HG02938 (cell line): ENCODE data around the gene NTM.
"Not testable (repeated sequence)": the region's sequence is repeated elsewhere in the genome, so short reads cannot be mapped to it uniquely, and the experiment has no call there.

ENCODE experiments used
- ATAC-seq: cut with Tn5 transposase; IDR thresholded peaks from one replicate; pipeline ENCODE4 v1.9.1; 2021; ENCODE audit warnings: mild to moderate bottlenecking, moderate library complexity; ENCODE audit not compliant: unreplicated experiment

Gene NTM

DNA sequence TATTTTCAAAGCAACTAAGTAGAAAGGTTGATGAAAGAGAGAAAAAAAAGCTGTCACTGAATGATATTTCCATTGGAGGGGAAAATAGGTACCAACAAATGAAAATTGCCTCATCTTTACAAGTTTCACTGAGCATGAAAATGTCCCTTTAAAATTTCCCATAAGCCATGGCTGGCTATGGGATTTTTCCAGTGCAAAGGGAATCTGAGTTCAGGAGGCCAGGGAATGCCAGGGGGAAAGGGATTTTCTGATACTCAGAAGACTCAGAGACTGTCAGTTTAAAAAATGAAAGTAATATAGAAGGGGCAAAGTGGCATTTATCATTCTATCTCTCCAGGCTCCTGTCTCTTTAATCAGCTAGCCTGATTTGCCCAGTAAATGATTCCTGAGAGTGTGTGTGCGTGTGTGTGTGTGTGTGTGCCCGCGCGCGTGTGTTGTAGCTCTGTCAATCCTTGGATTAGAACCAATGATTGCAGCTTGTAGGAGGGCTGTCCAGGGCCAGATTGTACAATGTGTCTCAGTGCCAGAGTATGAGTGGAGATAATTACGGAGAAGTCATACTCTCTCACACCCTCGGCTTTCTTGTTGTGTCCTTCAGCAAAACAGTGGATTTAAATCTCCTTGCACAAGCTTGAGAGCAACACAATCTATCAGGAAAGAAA lies at the start of gene NTM:
TSS of gene NTM (plus strand) at position 526 of the 662 bp plus-strand sequence.
- ATAC-seq: no peak

DNA sequence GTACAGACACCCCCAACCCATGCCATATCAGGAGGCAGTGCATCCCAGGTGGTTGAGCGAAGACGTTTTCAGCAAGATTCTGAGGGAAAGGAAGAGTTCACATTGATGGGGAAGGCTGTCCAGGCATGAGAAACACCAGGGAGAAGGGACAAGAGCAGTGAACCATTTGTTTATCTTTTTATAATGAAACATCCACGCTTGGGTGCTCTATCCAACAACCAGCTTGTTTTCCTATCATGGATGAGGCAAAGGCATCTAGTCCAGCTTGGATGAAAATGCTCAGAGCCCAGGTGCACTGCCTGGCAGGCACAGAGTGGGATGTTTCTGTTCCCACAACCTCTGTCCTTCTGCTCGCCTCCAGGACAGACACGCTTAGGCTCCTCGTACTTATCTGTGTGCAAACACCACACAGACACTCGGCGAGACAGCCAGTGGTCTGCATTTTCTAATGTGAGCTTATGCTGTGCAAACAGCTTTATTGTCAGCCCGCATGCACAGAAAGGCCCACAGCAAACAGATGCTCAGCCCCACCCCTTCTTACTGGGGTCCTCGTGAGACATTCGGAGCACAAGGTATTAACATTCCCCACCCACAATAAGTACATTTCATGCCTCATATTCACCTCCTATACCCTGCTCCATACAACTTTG lies 45.4 kb upstream of the NTM start:
- no peak for ATAC-seq

DNA sequence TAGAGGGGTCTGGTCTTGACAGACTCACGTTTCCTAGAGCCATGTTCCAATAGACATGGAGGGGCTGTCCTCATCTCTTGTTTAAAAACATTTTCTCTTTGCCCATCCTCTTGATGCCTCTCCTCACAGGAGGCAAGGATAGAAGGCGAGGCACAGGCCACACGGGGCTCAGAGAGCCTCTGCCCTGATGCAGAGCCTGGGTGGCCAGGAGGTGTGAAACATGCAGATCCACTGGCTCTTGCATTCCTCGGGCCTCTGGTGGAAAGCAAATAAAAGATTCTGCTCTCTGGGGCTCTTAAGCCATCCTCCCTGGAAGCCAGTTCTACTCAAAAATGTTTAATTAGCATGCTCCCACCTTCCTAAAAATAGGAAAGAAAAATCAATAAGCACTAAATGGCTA lies 43.6 kb upstream of the NTM start:
- no peak for ATAC-seq

DNA sequence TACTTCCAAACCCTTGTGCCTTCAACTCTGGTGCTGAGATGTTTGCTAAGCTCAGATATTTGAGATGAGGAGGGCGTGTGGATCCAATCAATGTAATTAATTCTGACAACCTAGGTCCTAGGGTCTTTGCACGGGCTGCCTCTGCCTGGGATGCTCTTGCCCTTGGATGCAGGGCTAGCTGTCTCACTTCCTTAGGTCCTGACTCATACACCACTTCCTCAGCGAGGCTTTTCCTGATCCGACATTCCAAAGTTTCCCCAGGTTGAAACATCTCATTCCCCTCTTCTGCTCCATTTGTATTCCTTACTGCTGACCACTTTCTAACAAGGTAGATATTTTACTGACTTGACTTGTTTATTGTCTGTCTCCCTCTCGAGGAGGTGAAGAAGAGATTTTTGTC lies 43.0 kb upstream of the NTM start:
- no peak for ATAC-seq

DNA sequence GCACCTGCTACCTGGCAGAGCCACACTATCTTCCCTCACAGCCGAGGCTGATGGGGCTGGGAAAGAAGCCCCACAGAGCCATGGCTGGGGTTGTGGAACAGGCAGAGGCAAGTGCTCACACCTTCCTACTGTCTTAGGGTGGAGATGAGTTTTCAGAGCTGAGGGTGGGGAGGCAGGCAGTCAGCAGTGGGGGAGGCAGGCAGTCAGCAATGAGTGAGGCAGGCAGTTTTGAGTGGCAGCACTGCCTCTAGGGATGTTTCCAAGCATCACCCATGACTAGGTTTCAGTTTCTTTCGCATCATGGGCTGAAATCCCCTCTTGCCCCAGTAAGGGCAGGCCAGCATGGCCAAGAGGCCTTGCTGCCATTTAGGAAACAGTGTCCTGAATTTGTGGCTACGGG lies 41.6 kb upstream of the NTM start:
- ATAC-seq: no peak

DNA sequence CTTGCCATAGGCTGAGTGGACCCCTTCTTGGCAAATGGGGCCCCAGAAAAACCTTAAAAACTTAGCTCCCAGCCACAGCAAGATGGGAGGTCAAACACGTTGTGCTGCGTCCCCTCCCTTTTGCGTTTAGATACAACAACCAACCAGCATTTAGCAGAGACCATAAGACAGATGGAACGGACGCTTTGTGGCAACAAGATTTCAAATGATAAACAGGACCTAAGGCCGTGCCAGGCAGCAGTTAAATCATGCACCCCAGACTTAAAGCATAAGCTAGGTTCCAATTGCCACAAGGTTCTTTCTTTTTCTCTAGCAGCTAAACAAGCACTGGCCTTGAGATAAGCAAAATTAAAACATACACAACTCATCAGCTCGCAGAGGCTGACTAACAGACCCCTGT lies 39.4 kb upstream of the NTM start:
- ATAC-seq: no peak

DNA sequence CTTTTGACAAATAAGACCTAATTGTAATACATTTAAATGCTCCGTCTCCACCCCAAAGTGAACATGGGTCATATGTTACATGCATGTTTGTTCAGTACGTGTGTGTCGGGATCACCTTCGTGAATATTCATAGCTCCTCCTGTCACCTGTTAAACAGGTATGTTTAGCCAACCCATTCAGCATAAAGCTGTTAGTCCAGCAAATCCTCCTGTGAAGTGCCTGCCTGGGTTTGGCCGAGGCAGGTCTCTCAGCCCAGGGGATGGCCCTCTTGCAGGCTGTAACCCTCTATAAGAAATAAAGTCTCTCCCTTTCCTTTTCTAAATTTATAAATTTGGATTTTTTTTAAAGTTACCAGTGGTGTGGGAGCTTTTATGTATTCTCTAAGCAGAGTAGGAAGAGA lies 38.9 kb upstream of the NTM start:
- ATAC-seq: no peak

DNA sequence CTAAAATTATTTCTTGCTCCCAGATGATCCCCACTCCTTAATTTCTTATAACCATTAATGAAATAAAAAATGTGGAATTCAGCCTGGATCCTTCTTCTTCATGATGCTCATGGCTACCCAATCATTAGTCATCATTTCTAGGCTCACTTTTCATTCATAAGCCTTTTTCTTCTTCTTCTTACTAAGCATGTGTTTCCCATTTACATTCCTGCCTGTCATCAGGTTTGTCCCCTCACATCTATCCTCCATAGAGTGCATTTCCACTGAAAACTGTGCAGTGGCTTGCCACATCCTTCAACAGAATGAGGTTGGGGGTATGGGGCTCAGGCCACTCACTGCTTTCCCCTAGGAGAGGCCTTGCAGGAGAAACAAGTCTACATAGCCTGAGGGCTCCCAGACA lies 35.8 kb upstream of the NTM start:
- ATAC-seq: no peak

DNA sequence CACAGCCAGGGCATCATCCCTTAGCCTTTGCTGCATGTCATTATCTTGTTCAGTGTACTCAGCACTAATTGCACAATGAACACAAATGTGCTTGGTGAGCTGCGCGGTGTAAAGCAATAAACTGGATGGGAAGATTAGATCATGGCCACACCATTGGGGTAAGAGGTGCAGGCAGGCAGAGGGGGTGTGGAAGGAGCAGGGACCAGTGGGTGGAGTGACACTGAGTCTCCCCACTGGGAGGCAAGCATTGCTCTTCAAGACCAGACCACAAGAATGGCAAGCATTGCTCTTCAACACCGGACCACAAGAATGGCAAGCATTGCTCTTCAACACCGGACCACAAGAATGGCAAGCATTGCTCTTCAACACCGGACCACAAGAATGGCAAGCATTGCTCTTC lies 28.5 kb upstream of the NTM start:
- not testable (repeated sequence) for ATAC-seq

DNA sequence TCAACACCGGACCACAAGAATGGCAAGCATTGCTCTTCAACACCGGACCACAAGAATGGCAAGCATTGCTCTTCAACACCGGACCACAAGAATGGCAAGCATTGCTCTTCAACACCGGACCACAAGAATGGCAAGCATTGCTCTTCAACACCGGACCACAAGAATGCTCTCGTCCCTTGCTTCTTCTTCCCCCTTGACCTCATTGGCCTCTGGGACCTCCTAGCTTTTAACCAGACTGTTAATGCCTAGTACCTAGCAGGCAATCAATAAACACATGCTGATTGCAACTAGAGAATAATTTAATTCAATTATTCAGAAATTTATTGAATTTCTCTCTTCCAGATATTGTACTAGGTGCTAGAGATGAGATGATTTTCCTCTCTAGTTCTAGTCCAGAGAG lies 28.0 kb upstream of the NTM start:
- ATAC-seq: not testable (repeated sequence)

DNA sequence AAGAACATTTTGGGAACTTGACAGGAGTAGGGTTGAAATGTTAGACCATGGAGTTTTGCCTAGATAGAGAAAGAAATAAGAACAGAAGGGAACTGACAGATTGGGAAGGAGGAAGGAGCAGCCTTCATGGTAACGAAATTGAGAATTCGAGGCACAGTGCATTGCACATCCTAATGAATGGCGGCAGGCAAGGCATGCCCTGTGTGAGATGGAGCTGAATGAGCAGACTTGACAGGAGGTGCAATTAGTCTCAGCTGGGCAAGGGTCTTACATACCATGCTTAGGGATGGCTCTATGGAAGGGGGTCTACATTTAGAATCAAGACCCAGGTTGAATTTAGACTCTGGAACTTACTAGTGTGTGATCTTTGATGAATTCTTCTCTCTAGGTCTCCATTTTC lies 25.0 kb upstream of the NTM start:
- no peak for ATAC-seq

DNA sequence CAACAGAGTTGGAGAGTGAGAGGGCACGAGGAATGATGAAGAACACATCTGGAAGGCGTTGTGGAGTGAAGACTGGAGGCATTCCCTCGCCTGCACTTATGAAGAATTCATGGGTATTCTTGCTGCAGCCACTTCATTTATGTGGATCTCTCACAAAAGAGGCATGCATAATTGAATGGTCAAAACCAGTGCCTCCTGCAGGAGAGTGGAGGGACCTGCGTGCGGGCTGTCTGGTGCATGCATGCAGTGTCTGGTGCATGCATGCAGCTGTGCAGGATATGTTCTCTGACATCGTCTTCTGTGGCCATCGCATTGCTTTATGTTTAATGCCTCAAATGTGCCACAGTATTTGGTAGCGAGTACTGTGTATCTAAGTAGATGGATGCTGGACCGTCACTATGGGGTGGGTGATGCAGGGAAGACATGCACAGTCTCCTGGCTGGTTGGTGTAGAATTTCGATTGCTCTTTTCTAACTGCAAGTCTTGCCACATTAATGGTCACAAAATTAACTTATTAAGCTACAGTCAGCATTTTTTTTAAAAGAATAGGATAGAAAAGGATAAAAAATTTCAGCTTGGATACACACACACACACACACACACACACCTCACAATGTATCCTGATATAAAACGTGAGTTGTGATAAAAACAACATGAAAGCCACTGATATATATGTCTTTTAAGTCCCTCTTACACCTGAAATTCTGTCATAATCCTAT lies 20.9 kb upstream of the NTM start:
- no peak for ATAC-seq

DNA sequence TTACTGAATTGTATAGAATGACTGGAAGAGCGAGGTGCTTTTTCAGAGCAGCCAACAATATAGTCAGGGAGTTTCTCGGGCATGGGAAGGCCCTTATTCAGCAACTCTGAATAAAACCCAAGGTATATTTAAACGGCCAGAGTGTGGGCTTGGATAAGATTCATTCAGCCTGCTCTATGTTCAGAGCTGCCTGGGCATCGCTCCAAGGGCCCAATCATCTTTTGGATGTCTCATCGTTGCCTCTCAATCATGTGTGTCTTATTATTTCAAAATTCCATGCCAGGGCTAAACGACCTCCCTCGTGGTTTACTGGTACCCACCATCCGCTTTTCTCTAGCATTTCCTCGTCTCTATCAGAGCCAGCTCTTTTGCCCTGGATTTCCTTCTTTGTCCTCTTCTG lies 19.5 kb upstream of the NTM start:
- no peak for ATAC-seq

DNA sequence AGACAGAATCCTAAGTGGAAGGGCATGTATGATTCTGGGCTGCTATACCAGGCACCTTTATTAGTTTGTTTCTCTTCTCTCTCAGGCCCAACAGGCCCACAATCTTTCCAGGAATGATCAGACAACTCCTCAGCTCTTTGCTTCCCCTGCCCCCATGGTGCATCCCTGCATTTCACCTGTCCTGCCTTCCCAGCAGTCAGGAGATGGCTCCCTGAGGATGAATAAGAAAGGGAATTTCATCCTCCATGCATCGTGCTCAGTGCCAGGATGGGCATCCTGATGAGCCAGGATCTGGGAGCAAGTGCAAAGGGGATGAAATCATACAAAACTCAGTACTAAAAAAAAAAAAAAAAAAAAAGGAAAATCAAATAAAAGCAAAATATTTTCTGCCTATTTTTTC lies 18.6 kb upstream of the NTM start:
- no peak for ATAC-seq

DNA sequence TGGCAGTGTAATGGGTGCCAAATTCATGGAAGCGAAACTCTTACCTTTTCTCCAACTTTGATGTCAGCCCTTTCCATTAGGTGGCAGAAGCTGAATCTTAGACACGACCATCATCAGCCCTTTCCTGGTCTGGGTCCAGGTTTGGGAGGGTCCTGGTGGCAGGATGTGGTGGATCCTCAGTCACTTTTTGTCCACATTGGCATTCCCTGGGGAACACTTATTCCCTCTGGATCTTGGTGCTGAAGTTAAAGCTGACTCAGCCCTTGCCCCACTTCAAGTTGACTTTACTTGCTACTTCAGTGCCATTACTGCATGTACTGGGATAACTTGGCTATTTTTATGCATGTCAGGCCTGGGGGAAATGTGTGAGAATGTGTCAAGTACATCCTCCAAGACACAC lies 16.6 kb upstream of the NTM start:
- no peak for ATAC-seq

DNA sequence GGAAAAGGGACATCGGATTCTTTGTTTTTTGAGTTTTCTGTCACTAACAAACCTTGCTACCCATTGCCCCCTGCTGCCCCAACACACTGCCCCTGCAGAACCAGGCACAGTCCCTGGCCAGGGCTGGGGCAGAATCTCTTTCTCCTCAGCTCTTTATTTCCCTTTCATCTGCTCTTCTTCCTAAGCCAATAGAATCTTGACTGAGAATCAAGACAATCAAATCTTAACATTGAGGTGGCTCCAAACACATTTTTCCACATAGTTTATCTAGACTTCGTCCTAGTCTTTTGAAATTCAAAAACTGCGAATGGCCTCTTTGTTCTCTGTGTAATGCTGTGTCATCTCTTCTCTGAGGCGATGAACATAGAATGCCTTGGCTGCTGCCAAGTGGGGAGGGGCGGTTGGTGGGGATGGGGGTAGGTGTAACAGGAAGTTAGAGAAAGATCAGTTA lies 16.1 kb upstream of the NTM start:
- ATAC-seq: no peak

DNA sequence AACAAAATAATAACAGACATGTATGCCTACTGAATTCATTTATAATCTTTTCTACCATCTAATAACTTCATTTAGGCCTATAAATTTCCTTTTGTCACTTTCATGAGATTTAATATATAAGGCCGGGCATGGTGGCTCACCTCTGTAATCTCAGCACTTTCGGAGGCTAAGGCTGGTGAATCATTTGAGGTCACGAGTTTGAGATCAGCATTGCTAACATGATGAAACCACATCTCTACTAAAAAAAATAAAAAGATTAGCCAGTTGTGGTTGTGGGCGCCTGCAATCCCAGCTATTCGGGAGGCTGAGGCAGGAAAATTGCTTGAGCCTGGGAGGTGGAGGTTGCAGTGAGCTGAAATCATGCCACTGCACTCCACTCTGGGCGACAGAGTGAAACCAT lies 14.2 kb upstream of the NTM start:
- no peak for ATAC-seq

DNA sequence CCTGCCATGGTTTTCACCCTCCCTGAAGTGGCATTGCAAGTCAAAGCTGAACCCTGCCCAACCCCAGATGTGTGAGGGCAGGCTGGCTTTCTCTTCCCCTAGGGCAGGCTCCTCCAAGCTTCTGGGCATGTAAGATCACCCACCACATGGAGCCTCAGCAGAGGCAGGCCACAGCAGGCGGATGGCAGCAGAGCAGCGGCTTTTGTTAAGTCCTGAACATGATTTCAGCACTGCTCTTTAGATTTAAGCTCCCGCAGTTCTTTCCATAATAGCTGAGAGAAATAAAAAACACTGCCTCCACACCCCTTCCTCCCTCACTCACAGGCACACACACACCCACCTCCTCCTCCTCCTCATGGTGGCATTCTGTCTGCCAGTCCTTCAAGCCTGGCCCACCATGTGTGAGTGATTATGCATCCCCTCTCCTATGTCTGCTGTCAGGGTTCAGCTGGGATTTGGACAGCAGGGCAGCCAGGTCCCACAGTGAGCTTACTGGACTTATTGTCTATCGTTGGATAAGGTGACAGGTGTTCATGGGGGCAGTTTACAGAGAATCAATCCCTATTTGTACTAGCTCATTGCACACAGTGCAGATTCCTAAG lies 5.0 kb upstream of the NTM start:
- no peak for ATAC-seq

DNA sequence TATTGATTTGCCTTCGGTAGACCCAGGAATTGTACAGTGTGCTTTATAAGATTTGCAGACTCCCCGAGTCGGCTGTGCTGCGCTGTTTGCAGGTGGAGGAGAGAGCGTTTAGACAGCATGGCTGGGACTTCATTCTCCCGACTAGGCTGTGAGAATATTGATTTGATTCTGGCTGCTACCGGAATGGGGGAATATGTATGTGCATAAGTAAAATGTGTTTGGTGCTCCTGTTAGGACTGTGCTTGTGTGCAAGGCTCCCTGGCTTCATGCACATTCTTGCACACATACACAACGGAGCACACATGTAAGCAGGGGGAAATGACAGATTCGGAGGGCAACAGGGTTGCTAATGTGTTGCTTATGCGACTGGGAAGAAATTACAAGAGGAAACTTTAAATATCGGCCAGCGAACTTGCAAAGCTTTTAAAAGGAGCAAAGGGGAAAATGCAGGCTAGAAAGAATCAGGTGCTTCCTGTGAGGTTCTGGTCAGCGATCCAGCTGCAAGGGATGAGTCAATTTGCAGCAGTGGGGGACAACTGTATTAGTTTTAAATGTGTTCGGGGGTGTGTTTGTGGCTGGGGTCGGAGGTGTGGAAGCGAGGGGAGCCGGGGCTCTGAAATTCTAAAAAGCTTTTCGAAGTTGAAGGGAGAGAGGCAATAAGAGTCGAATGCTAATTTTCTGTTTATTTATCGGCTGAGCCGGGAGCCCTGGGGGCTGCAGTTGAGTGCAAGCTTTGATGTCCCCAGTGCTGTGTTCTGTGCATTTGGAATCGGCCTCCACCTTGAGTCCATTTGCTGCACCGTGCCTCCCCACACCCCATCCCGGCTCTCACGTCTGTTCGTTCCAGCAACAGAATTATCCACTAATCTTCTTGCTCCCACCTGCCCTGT lies 731 bp downstream of the NTM start:
- ATAC-seq: no peak

DNA sequence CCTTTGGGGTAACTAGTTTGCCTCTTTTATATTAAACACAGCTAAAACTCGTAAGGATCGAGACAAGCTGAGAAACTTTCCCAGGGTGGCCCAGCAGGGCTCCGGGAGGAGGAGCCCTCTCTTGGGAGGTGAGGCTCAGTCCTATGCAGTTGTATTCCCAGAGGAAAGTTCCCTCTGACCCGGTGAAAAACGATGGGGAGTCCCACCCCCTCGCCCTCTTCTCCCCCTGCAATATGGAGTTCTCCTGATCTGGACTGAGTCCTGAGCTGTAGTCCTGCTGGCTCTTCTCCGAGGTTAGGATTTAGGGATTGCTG lies 1.3 kb downstream of the NTM start:
- ATAC-seq: no peak
